Prostate gland (tissue), 2 donors: ENCODE measurements around the gene C16orf89.

Source experiments
- POLR2A ChIP-seq: fragments of 450-650 bp; IDR thresholded peaks from one replicate; pipeline ENCODE4 v1.6.1; 2016; ENCODE audit warnings: antibody characterized with exemption, mild to moderate bottlenecking
- TF ChIP-seq, protein P1 (sequence below), 4 experiments: fragments of 200-600 bp in 2 of 4; fragments of 450-650 bp in 2 of 4; sonication (generic) in 2 of 4; IDR thresholded peaks; 1 replicate in 3 of 4; 2 replicates in 1 of 4; pipeline ENCODE4 v1.5.1; 2016 to 2019; ENCODE audit warnings: antibody characterized with exemption in 4 of 4, mild to moderate bottlenecking in 2 of 4, moderate library complexity in 2 of 4

DNA sequence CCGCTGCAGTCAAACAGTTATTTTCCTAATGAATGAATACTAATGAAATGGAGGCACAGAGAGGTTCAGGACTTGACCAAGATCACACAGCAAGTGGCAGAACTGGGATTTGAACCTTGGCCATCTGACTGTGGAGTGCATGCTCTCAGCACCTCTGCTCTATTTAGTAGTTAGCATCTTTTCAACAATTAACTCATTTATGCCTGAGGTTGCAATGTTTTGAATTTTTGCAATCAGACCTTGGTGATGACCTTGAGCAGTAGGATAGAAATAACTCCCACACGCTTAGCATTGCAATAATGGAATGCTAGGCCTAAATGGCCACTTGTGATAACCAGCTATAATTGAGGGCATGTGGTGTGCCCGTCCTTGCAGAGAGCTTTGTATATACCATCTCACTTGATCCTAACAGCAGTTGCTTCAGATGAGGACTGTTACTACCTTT, 63.0 kb downstream of the C16orf89 start:
- TF ChIP-seq, protein P1, sequence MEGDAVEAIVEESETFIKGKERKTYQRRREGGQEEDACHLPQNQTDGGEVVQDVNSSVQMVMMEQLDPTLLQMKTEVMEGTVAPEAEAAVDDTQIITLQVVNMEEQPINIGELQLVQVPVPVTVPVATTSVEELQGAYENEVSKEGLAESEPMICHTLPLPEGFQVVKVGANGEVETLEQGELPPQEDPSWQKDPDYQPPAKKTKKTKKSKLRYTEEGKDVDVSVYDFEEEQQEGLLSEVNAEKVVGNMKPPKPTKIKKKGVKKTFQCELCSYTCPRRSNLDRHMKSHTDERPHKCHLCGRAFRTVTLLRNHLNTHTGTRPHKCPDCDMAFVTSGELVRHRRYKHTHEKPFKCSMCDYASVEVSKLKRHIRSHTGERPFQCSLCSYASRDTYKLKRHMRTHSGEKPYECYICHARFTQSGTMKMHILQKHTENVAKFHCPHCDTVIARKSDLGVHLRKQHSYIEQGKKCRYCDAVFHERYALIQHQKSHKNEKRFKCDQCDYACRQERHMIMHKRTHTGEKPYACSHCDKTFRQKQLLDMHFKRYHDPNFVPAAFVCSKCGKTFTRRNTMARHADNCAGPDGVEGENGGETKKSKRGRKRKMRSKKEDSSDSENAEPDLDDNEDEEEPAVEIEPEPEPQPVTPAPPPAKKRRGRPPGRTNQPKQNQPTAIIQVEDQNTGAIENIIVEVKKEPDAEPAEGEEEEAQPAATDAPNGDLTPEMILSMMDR (IDR thresholded peaks at IDR 0.05), result no peak
- TF ChIP-seq POLR2A, result no peak
